ENCODE data around the gene SLC24A1. TPM values are rescaled to one million over a fixed set of nuclear protein-coding genes. Genes with fewer than 3 reads are reported as not detected.
A peak's percentile ranks its signal among the peaks of the same experiment; 100 is the strongest.

The SLC24A1 gene
- total and polyA plus RNA-seq, 2 of the 4 experiments (the other 2 are of a cell fraction) = 3.6 to 4.9 TPM

GRCh38 chr15:65610871-65611718, 10.6 kb upstream of the SLC24A1 start, which contains the start of gene INTS14 (continued):
- TF ChIP-seq CTCF (conservative IDR thresholded peaks at IDR 0.05; ENCODE audit: low read depth, low read length) (peak; percentile 70), MXI1 (IDR thresholded peaks at IDR 0.05; ENCODE audit: borderline replicate concordance, low read depth, low read length) (peak; percentile 43; the same call in 1 of the 2 replicates), NFE2L2 (IDR thresholded peaks at IDR 0.05; ENCODE audit: low read depth, low read length) (no peak)
